M059J (cell line): ENCODE measurements around the gene DIO3. TPM values are rescaled to one million over a fixed set of nuclear protein-coding genes. Genes with fewer than 3 reads are reported as not detected.
A peak's percentile ranks its signal among the peaks of the same experiment; 100 is the strongest.

Source experiments
- DNase-seq: peaks from one replicate; pipeline ENCODE4 v3.0.0-alpha.2; 2012; ENCODE audit warnings: low read depth
- total RNA-seq: library from RNA; depleted of rRNA; stranded (reverse); fragments of >200 nt; shearing (Covaris generic); gene quantifications from 2 replicates; pipeline ENCODE4 v1.2.3, GENCODE V29; 2014

DIO3 gene
- total RNA-seq, 1 experiment from 2014 or later, result not detected

GRCh38 chr14:101583006-101583714, 21.9 kb downstream of the DIO3 start:
- no peak for DNase-seq

GRCh38 chr14:101583715-101584054, 22.4 kb downstream of the DIO3 start:
- no peak for DNase-seq

DNA sequence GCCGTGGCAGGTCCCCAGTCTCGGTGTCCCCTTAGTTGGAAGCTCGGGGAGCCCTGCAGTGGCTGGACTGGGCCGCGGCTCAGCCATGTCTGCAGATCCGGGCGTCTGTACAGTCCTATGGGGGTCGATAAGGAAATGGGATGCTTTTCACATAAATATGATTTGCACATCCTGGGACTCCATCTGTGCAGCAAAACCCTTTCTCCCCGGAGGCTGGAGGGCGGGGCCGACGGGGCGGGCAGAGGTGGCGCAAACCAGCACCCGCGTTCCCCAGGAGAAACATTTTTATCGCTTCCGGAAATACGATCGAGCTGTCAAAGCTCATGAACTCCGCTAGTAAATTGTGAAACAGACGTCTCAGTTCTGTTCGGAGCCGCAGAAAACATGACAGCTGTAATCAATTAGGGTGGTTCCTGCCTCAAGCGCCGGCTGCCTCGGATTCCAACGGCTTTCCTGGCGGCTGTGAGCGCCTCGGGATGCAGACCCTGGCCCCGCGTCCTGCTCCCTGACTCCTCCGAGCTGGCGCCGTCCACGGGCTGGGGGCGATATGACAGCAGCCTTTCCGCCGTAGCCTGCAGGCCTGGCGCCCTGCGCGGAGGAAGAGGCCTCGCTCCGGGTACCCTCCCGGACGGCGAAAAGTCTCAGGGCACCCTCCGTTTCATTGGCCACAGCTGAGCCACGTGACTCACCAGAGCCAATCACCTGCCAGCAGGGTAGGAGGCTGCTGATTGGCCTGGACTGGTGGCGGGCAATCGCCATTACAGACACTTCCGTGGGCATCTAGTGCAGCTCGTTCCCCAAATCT, 23.0 kb downstream of the DIO3 start:
- no peak for DNase-seq

DNA sequence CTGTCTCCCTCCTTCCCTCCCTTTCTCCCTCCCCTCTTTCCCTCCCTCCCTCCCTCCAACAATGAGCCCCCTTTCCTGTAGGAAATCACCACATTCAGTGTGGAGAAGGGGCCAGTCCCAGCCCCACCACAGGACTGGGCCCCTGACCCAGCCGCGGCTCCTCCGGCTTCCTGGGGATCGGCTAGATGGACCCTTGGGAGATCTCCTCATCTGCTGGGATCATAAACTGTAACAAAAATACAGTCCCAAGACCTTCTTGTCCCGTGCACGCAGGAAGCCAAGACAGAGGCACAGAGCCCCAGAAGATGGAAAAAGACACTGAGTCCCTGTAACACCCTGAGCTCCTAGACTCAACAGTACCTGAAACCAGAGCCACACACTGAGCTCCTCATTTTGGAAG, 23.9 kb downstream of the DIO3 start:
- DNase-seq, result no peak

GRCh38 chr14:101586531-101587430, 25.5 kb downstream of the DIO3 start:
- DNase-seq, result no peak

DNA sequence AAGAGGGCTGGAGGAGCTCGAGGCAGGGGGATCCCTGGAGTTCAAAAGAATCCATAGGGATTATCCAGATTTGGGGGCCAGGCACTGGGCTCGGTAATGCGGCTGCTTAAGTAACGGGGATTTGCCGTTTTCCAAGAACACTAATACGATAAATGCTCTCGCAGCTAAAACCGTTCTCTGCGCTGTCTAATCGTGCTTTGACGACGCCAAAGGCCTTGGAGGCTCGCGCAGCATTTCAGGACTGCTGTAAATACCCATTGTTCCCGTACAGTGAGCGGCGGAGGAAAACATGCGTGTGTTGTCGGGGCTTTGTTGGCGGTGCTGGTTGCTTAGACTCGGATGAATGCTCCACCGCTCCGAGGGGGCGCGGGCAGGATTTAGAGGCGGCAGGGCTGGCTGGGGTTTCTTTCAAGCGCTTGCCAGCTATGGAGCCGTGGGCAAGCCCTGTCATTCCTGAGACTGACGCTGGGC, 26.2 kb downstream of the DIO3 start:
- DNase-seq, result no peak

- no peak for DNase-seq
Observed at GRCh38 chr14:101588286-101588975, 27.1 kb downstream of the DIO3 start.

DNA sequence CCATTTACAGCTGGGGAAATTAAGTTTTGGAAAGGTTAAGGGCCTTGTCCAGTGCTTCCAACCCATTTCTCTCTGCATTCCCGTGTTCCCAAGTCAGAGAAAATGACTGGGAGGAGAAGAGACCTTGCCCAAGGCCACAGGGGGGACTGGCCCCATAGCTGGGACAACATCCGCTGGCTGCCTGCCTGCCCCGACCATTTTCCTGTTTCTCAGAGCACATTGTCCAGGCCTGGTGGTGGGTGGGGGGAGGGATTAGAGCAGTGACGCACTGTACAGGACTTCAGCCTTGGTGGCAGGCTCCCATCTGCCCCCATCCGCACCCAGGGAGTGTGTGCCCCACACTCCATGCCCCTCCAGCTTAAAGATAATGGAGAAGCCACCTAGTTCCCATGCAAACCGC, 27.7 kb downstream of the DIO3 start:
- DNase-seq, result no peak

GRCh38 chr14:101589486-101590015, 28.3 kb downstream of the DIO3 start:
- DNase-seq, result no peak

- no peak for DNase-seq
Observed at GRCh38 chr14:101590062-101590461, 28.8 kb downstream of the DIO3 start.

- DNase-seq, result no peak
Observed at GRCh38 chr14:101590616-101591015, 29.3 kb downstream of the DIO3 start.

- DNase-seq, result no peak
Observed at GRCh38 chr14:101591121-101591520, 29.8 kb downstream of the DIO3 start.

DNA sequence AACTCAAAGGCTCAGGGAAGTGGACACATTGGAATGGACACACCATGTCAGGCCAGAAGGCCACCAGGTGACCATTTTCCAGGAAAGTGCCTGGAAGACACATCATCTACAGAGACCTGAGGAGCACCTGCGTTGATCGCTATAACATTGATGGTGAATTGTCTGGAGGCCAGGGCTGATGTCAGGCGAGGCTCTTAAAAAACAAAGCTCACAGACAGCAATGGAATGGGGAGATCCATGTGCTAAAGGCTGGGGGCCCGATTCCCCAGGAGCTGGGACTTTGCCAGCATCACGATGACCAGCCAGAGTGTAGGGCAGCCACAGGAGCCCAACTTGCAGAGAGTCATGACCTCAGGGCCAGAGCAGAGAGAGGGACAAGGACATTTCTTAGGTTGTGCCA, 30.3 kb downstream of the DIO3 start:
- no peak for DNase-seq

DNA sequence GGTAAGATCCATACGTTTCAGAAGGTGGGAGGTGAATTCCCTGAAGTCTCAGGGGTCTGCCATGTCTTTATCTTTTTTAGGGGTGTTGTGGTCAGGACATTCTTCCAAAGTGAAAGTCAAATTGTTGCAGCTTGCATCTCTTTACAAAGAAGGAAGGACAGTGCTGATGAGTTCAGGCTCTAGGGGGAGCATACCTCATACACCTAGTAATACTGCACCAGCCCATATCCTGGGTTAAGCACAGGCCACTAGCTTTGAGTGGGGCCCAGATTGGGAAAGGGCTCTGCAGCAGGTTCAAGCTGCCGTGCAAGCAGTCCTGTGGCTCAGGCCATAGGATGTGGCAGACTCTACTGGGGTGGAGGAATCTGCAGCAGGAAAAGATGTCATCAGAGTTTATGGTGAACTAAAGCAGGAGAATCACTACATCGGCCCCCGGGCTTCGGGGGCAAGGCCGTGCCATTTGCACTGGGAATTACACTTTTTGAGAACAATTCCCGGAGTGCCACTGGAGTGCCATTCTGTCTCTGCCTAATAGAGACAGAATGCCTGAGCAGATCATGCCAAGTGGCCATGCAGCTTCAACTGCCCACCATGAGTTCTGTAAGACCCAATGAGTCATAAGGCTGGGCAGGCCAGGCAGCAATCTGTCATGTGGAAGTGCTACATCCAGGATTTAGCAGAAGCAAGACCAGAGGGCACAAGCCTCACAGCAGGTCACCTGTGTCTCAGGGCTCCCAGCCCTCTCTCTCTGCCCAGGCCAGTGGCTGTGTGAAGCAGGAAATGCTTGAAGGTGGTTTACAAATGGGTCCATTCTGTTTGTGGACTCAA, 32.3 kb downstream of the DIO3 start:
- DNase-seq, result peak; percentile 41

GRCh38 chr14:101594511-101595148, 33.3 kb downstream of the DIO3 start:
- no peak for DNase-seq

DNA sequence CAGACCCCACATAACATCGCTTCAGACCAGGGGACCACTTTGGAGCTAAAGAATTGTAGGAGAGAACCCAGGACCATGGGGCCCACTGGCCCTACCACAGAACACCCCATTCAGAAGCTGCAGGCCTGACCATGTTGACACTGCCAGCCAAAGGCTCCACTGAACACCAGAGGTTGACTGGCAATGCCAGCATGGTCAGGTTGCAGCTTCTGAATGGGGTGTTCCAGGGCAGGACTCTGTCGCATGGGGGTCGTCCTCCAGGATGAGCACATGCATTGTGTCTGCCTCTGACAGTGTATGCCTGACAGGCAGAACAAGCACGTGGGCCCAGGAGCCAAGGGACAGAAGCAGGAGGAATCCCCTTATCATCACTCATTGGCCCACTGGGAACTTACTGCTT, 34.1 kb downstream of the DIO3 start:
- DNase-seq, result no peak

DNA sequence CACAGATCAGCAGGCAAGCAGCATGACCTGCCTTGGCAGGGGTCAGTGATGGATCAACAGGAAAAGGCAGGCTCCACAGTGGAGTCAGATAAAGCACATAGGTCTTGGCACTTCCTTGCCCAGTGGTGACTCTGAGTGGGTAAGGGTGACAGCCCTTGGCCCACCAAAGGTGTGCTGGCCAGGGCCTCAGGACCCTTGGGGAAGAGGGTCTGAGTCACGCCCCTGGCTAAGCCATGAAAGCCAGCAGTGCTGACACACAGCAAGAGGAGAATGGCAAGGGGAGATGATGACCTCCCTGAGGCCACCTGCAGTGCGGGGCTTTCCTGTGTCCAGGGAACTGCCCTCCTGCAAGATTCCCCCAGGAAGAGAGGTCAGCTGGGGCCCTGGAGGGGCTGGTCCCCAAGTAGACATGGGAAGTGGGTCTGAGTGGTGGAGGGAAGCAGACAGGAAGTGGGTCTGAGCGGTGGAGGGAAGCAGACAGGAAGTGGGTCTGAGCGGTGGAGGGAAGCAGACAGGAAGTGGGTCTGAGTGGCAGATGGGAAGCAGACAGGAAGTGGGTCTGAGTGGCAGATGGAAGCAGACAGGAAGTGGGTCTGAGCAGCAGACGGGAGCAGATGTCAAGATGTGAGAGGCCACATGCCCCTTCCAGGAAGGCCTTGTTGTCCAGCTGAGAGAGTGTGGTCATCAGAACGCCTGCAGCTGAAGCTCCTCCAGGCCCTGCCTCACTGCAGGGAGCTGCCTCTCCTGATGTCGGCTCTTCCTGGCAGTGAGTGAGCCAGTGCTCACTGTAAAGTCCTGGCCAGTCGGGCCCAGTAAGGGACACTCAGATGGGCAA, 34.8 kb downstream of the DIO3 start:
- no peak for DNase-seq

GRCh38 chr14:101596742-101597141, 35.4 kb downstream of the DIO3 start:
- DNase-seq, result no peak

- DNase-seq, result no peak
Observed at GRCh38 chr14:101598159-101598558, 36.9 kb downstream of the DIO3 start.
